H1 (cell line): ENCODE data around the gene TSR3. TPM values are rescaled to one million over a fixed set of nuclear protein-coding genes. Genes with fewer than 3 reads are reported as not detected.

ENCODE experiments used
- CTCF ChIA-PET: fragments of 300-600 bp; sonication (Branson Sonifier 250); formaldehyde crosslinking; loops from one replicate; lab custom pipeline; 2021; ENCODE audit not compliant: partially characterized antibody; lab: Charles Lee
- POLR2A ChIA-PET: fragments of 300-600 bp; sonication (Branson Sonifier 250); formaldehyde crosslinking; loops from one replicate; lab custom pipeline; 2021; ENCODE audit warnings: inconsistent platforms; ENCODE audit not compliant: partially characterized antibody; lab: Charles Lee
- DNase-seq, 2 experiments: peaks; one replicate each; pipeline versions ENCODE4 v3.0.0 to v3.0.0-alpha.2; 2010 to 2022; ENCODE audit warnings: low spot score in 2 of 2, low read depth in 1 of 2, mixed read lengths in 1 of 2
- FAIRE-seq: peaks from 2 replicates; lab custom pipeline; 2011; peaks lifted over from hg19 to GRCh38; lab: Jason Lieb, UNC
- H2AFZ ChIP-seq: 2 replicates; pipeline ENCODE4 v1.8.1; 2012; ENCODE audit warnings: low read length, inconsistent platforms
- H2AK5ac ChIP-seq: 2 replicates; pipeline ENCODE4 v1.6.1; 2013; ENCODE audit warnings: low read depth, low read length
- H2BK120ac ChIP-seq: replicated peaks from 2 replicates; pipeline ENCODE3; 2013; ENCODE audit warnings: low read depth, low read length, inconsistent platforms
- H2BK12ac ChIP-seq: 2 replicates; pipeline ENCODE4 v1.6.1; 2013; ENCODE audit warnings: low read depth, low read length
- H2BK15ac ChIP-seq: 2 replicates; pipeline ENCODE4 v1.6.1; 2013; ENCODE audit warnings: low read length
- H2BK20ac ChIP-seq: 2 replicates; pipeline ENCODE4 v1.6.1; 2013; ENCODE audit warnings: low read length
- H2BK5ac ChIP-seq: 2 replicates; pipeline ENCODE4 v1.6.1; 2013; ENCODE audit warnings: low read depth, low read length
- H3K14ac ChIP-seq: 2 replicates; pipeline ENCODE4 v1.6.1; 2013; ENCODE audit warnings: inconsistent platforms; ENCODE audit not compliant: insufficient read length
- H3K18ac ChIP-seq: 2 replicates; pipeline ENCODE4 v1.6.1; 2013; ENCODE audit warnings: low read length; ENCODE audit errors: extremely low read depth
- H3K23ac ChIP-seq: 2 replicates; pipeline ENCODE4 v1.6.1; 2013; ENCODE audit warnings: inconsistent platforms; ENCODE audit not compliant: insufficient read length
- H3K23me2 ChIP-seq: 2 replicates; pipeline ENCODE4 v1.6.1; 2013; ENCODE audit warnings: low read depth, low read length
- H3K27ac ChIP-seq: 2 replicates; pipeline ENCODE4 v1.6.1; 2011; ENCODE audit warnings: low read depth, low read length, inconsistent platforms
- H3K27me3 ChIP-seq, 4 experiments: replicated peaks in 1 of 4; 1 replicate in 1 of 4; 2 replicates in 3 of 4; pipeline versions ENCODE4 v1.6.1 to v1.8.1; 2011 to 2013; ENCODE audit warnings: low read length in 3 of 4, mild to moderate bottlenecking in 3 of 4, inconsistent platforms in 2 of 4, mixed read lengths in 2 of 4, moderate library complexity in 1 of 4; ENCODE audit not compliant: control insufficient read depth in 3 of 4, insufficient read depth in 3 of 4; ENCODE audit errors: extremely low read depth in 1 of 4
- H3K36me3 ChIP-seq, 4 experiments: 2 replicates each; pipeline versions ENCODE4 v1.6.1 to v1.8.1; 2011 to 2013; ENCODE audit warnings: mild to moderate bottlenecking in 4 of 4, low read length in 3 of 4, moderate library complexity in 2 of 4, control low read depth in 1 of 4, inconsistent platforms in 1 of 4; ENCODE audit not compliant: insufficient read depth in 4 of 4, control insufficient read depth in 2 of 4
- H3K4ac ChIP-seq: replicated peaks from 2 replicates; pipeline ENCODE3; 2013; ENCODE audit warnings: low read length, low read depth, mixed read lengths, inconsistent platforms; ENCODE audit not compliant: insufficient read length
- H3K4me1 ChIP-seq, 4 experiments: replicated peaks in 1 of 4; 1 replicate in 1 of 4; 2 replicates in 3 of 4; pipeline versions ENCODE4 v1.6.1 to v1.8.1; 2011 to 2013; ENCODE audit warnings: low read length in 3 of 4, inconsistent platforms in 2 of 4, mixed read lengths in 1 of 4; ENCODE audit not compliant: insufficient read depth in 4 of 4, control insufficient read depth in 3 of 4
- H3K4me2 ChIP-seq, 2 experiments: 2 replicates each; pipeline versions ENCODE4 v1.6.1 to v1.8.1; 2011 to 2013; ENCODE audit warnings: low read depth in 2 of 2, low read length in 2 of 2, control low read depth in 1 of 2, inconsistent platforms in 1 of 2, mild to moderate bottlenecking in 1 of 2; ENCODE audit not compliant: insufficient read depth in 1 of 2
- H3K4me3 ChIP-seq, 4 experiments: fragments of 200-600, 300-600 bp in 1 of 4; sonication (generic), shearing (Covaris generic), sonication (Bioruptor Twin) in 1 of 4; 2 replicates each; pipeline versions ENCODE4 v1.5.1 to v1.8.1; 2011 to 2016; ENCODE audit warnings: low read length in 4 of 4, low read depth in 3 of 4, control low read depth in 2 of 4, inconsistent platforms in 2 of 4, mild to moderate bottlenecking in 2 of 4, mixed read lengths in 1 of 4, moderate library complexity in 1 of 4; ENCODE audit not compliant: insufficient read depth in 2 of 4; ENCODE audit errors: extremely low read depth in 1 of 4
- H3K56ac ChIP-seq: replicated peaks from 2 replicates; pipeline ENCODE3; 2013; ENCODE audit warnings: low read depth, mild to moderate bottlenecking, mixed read lengths, low read length, inconsistent platforms; ENCODE audit not compliant: insufficient read length
- H3K79me1 ChIP-seq: 2 replicates; pipeline ENCODE4 v1.6.1; 2013; ENCODE audit warnings: low read depth, low read length, control low read depth
- H3K79me2 ChIP-seq, 2 experiments: 2 replicates each; pipeline versions ENCODE4 v1.6.1 to v1.8.1; 2012 to 2013; ENCODE audit warnings: low read length in 2 of 2, mild to moderate bottlenecking in 2 of 2, inconsistent platforms in 1 of 2; ENCODE audit not compliant: insufficient read depth in 2 of 2, control insufficient read depth in 1 of 2
- H3K9ac ChIP-seq, 4 experiments: replicated peaks in 1 of 4; 1 replicate in 1 of 4; 2 replicates in 3 of 4; pipeline versions ENCODE4 v1.6.1 to v1.8.1; 2011 to 2013; ENCODE audit warnings: low read depth in 3 of 4, low read length in 3 of 4, control low read depth in 2 of 4, mild to moderate bottlenecking in 2 of 4, moderate library complexity in 2 of 4, inconsistent platforms in 1 of 4; ENCODE audit errors: extremely low read depth in 1 of 4
- H3K9me3 ChIP-seq, 2 experiments: 2 replicates each; pipeline versions ENCODE4 v1.6.1 to v1.8.1; 2012 to 2013; ENCODE audit warnings: mild to moderate bottlenecking in 2 of 2, moderate library complexity in 2 of 2, control low read depth in 1 of 2, inconsistent platforms in 1 of 2, low read depth in 1 of 2, low read length in 1 of 2, mixed read lengths in 1 of 2; ENCODE audit not compliant: insufficient read depth in 2 of 2
- H4K20me1 ChIP-seq, 2 experiments: replicated peaks in 1 of 2; 2 replicates each; pipeline versions ENCODE3 to v1.8.1; 2011 to 2013; ENCODE audit warnings: inconsistent platforms in 2 of 2, low read length in 2 of 2, mild to moderate bottlenecking in 1 of 2; ENCODE audit not compliant: insufficient read depth in 2 of 2, control insufficient read depth in 1 of 2
- H4K5ac ChIP-seq: 2 replicates; pipeline ENCODE4 v1.6.1; 2013; ENCODE audit warnings: low read length, low read depth, mixed read lengths, inconsistent platforms; ENCODE audit not compliant: insufficient read length
- H4K8ac ChIP-seq: 2 replicates; pipeline ENCODE4 v1.8.0; 2013; ENCODE audit warnings: mild to moderate bottlenecking, moderate library complexity, low read length, inconsistent platforms; ENCODE audit not compliant: insufficient read depth; ENCODE audit errors: extremely low read depth
- H4K91ac ChIP-seq: replicated peaks from 2 replicates; pipeline ENCODE3; 2013; ENCODE audit warnings: low read length, mixed read lengths, inconsistent platforms; ENCODE audit not compliant: insufficient read length
- ATF3 ChIP-seq: IDR thresholded peaks from 2 replicates; pipeline ENCODE4 v1.6.1; 2011; ENCODE audit warnings: low read depth, mild to moderate bottlenecking, low read length; ENCODE audit not compliant: insufficient read depth
- CEBPB ChIP-seq: IDR thresholded peaks from 2 replicates; pipeline ENCODE4 v1.6.1; 2012; ENCODE audit warnings: low read depth, low read length
- CTCF ChIP-seq, 3 experiments: IDR thresholded peaks; 1 replicate in 2 of 3; 2 replicates in 1 of 3; pipeline versions ENCODE4 v1.5.1 to v1.6.1; 2011; ENCODE audit warnings: low read length in 3 of 3, mild to moderate bottlenecking in 3 of 3, inconsistent platforms in 2 of 3, low read depth in 1 of 3, moderate library complexity in 1 of 3; ENCODE audit not compliant: insufficient read depth in 1 of 3; ENCODE audit errors: control extremely low read depth in 1 of 3
- PHF8 ChIP-seq: fragments of 200-600 bp; sonication (generic); conservative IDR thresholded peaks from 2 replicates; pipeline ENCODE4 v1.7.1; 2012; ENCODE audit warnings: low read depth, mild to moderate bottlenecking, inconsistent platforms, low read length, moderate library complexity
- POU5F1 ChIP-seq: IDR thresholded peaks from 2 replicates; pipeline ENCODE4 v1.6.1; 2011; ENCODE audit warnings: low read depth, mild to moderate bottlenecking, low read length, moderate library complexity
- SIX5 ChIP-seq: IDR thresholded peaks from 2 replicates; pipeline ENCODE4 v1.6.1; 2011; ENCODE audit warnings: mild to moderate bottlenecking, low read depth, low read length
- USF2 ChIP-seq: IDR thresholded peaks from 2 replicates; pipeline ENCODE4 v1.6.1; 2011; ENCODE audit warnings: low read length, improper control_type of control experiment
- WGBS, 2 experiments: shearing (Covaris generic) in 1 of 2; methylation state at CpG; one replicate each; pipeline versions ENCODE4 v1.1.6 to v1.1.7; 2013 to 2015; ENCODE audit warnings: low lambda C conversion rate in 2 of 2, mixed read lengths in 2 of 2, inconsistent platforms in 1 of 2, low coverage in 1 of 2, missing lambda C conversion rate in 1 of 2; ENCODE audit not compliant: insufficient replicate concordance in 2 of 2, insufficient coverage in 1 of 2, insufficient read length in 1 of 2; ENCODE audit errors: extremely low coverage in 1 of 2, missing lambda C conversion rate in 1 of 2; 5-methylcytosine and 5-hydroxymethylcytosine counted together
- polyA plus RNA-seq, 7 experiments: library from polyadenylated mRNA; depleted of rRNA in 3 of 7; stranded (reverse) in 5 of 7; unstranded in 2 of 7; fragments of >200 nt in 5 of 7; fragments of 200-250 nt in 2 of 7; gene quantifications; 1 replicate in 5 of 7; 2 replicates in 1 of 7; 4 replicates in 1 of 7; pipeline versions ENCODE4 v1.2.1 to v1.2.3, GENCODE V29; 2011 to 2013; ENCODE audit warnings: missing spikeins in 2 of 7, mixed read lengths in 2 of 7
- total RNA-seq: library from RNA; stranded (reverse); fragmentation: NEBNext Ultra II Directional; extraction: Animal tissue kit (Norgen Biotek cat#: 25700); gene quantifications from 2 replicates; pipeline ENCODE4 v1.2.1, GENCODE V29; 2021

Gene TSR3
- total and polyA plus RNA-seq, 2 of the 8 experiments (the other 6 are each of a cell fraction or from before 2014, with no cell fraction given) = 43.1 to 52.3 TPM

GRCh38 chr16:1335211-1335971 lies 16.3 kb downstream of the TSR3 start:
- FAIRE-seq (no peak), DNase-seq (no peak)
- Histone ChIP-seq H3K79me2 (no peaks in the 10 kb centered on the region), H3K4me2 (peak overlapping the region in 1 of 2 experiments; percentile 72; a peak in 1 of 4 replicates), H3K4me1 (peaks cover 0 to 15% (median 13%) of the 10 kb centered on the region in 4 experiments; a peak in 4 of 7 replicates), H2BK120ac (no peak overlapping the region), H4K8ac (peak overlapping the region; percentile 89; the same call in 1 of the 2 replicates), H2BK12ac (no peak overlapping the region), H2AK5ac (no peak overlapping the region), H4K20me1 (peaks cover 7 to 21% of the 10 kb centered on the region in 2 experiments), H3K56ac (no peak overlapping the region), H3K27me3 (peaks cover 19 to 53% (median 40%) of the 10 kb centered on the region in 4 experiments), H3K23ac (no peak overlapping the region), H4K91ac (no peak overlapping the region), H3K4me3 (no peak overlapping the region), H3K14ac (no peak overlapping the region), H2BK20ac (no peak overlapping the region), H3K9me3 (peaks cover 1 to 2% of the 10 kb centered on the region in 2 experiments; a peak in 1 of 4 replicates), H2BK15ac (no peak overlapping the region), H3K18ac (no peak overlapping the region), H3K27ac (no peak overlapping the region), H3K36me3 (no peaks in the 10 kb centered on the region), H2AFZ (no peak overlapping the region), H3K4ac (no peak overlapping the region), H4K5ac (no peak overlapping the region), H3K79me1 (no peaks in the 10 kb centered on the region), H2BK5ac (no peak overlapping the region), H3K23me2 (peaks cover 13% of the 10 kb centered on the region; the same call in 1 of the 2 replicates), H3K9ac (no peak overlapping the region)
- POLR2A ChIA-PET = interaction anchor here (0.6 to 2.6 kb wide), 12 partner anchors 9 to 176 kb away, joined by 3 to 13 read pairs (median 4); partner anchors contain the start of gene UBE2I
- CTCF ChIA-PET = interaction anchor here (0.6 to 5.2 kb wide), 13 partner anchors 8 to 521 kb away, joined by 3 to 43 read pairs (median 3); no protein-coding TSS in a partner anchor
- WGBS, 2 experiments = 81% methylated on average over 14 of the region's 16 CpGs; no CpG with 5 or more reads in 1 of the 2 experiments
- TF ChIP-seq ATF3 (no peak), POU5F1 (no peak), USF2 (no peak), SIX5 (no peak), CEBPB (no peak), CTCF (IDR thresholded peaks at IDR 0.05; ENCODE audit: control extremely low read depth in 1 of 3, insufficient read depth in 1 of 3, low read depth in 1 of 3, low read length in 3 of 3) (no peak), PHF8 (no peak)
